GM12873 (cell line): ENCODE measurements around the gene SOBP.

Experiments
- TF ChIP-seq, protein P1 (sequence below): IDR thresholded peaks from 2 replicates; pipeline ENCODE4 v1.5.1; 2012; ENCODE audit warnings: low read depth, mild to moderate bottlenecking, moderate library complexity, low read length, control low read depth; ENCODE audit not compliant: insufficient read depth; ENCODE audit errors: missing control alignments

SOBP gene

GRCh38 chr6:107630348-107630977 lies 140.5 kb downstream of the SOBP start:
- TF ChIP-seq, protein P1, sequence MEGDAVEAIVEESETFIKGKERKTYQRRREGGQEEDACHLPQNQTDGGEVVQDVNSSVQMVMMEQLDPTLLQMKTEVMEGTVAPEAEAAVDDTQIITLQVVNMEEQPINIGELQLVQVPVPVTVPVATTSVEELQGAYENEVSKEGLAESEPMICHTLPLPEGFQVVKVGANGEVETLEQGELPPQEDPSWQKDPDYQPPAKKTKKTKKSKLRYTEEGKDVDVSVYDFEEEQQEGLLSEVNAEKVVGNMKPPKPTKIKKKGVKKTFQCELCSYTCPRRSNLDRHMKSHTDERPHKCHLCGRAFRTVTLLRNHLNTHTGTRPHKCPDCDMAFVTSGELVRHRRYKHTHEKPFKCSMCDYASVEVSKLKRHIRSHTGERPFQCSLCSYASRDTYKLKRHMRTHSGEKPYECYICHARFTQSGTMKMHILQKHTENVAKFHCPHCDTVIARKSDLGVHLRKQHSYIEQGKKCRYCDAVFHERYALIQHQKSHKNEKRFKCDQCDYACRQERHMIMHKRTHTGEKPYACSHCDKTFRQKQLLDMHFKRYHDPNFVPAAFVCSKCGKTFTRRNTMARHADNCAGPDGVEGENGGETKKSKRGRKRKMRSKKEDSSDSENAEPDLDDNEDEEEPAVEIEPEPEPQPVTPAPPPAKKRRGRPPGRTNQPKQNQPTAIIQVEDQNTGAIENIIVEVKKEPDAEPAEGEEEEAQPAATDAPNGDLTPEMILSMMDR: no peak

- TF ChIP-seq, protein P1: no peak
Measured at GRCh38 chr6:107632381-107633136, 142.6 kb downstream of the SOBP start.

GRCh38 chr6:107633680-107634323 lies 143.9 kb downstream of the SOBP start:
- TF ChIP-seq, protein P1: no peak

DNA sequence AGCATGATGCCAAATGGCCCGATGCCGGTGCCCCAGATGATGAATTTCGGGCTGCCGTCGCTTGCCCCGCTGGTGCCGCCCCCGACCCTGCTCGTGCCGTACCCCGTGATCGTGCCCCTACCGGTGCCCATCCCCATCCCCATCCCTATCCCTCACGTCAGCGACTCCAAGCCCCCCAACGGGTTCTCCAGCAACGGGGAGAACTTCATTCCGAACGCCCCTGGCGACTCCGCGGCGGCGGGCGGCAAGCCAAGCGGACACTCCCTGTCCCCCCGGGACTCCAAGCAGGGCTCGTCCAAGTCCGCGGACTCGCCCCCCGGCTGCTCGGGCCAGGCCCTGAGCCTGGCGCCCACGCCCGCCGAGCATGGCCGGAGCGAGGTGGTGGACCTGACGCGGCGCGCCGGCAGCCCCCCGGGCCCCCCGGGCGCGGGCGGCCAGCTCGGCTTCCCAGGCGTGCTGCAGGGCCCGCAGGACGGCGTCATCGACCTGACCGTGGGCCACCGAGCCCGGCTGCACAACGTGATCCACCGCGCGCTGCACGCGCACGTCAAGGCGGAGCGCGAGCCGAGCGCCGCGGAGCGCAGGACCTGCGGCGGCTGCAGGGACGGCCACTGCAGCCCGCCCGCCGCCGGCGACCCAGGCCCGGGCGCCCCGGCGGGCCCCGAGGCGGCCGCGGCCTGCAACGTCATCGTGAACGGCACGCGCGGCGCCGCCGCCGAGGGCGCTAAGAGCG lies 144.6 kb downstream of the SOBP start:
- TF ChIP-seq, protein P1: no peak

- TF ChIP-seq, protein P1: no peak
Measured at GRCh38 chr6:107635057-107635515, 145.2 kb downstream of the SOBP start.

DNA sequence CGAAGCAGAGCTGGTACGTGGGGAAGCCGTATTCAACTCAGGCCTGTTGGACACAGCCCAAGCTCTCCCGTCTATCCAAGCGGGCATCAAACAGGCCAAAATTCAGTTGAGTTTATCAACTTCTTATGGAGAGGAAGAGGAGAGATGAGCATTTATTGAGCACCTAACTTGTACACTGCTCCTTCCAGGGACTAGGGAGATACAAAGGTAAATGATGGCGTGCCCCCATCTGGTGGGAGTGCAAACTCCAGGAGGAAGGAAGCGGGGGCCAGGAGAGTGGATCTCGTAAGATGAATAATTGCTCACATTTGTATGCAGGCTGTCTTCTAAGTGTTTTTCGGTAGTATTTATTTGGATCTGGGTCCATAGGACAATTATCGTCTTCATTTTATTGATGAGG lies 146.6 kb downstream of the SOBP start:
- TF ChIP-seq, protein P1: no peak
